A549 (cell line): ENCODE results near the gene ARHGAP22. TPM values are rescaled to one million over a fixed set of nuclear protein-coding genes. Genes with fewer than 3 reads are reported as not detected.

Source experiments
- ATAC-seq, 2 experiments: fragments of 200-7000 bp in 1 of 2; fragments of >200 bp in 1 of 2; cut with Nextera tagmentation in 1 of 2; cut with Tn5 transposase in 1 of 2; 3 replicates each; pipeline versions ENCODE4 v1.8.0 to v1.9.1; 2018 to 2020; ENCODE audit warnings: mild to moderate bottlenecking in 1 of 2, moderate library complexity in 1 of 2
- CTCF ChIA-PET: fragments of 300-600 bp; sonication (Branson Sonifier 250); formaldehyde crosslinking; extraction: SDS; loops from one replicate; lab custom pipeline; 2021; ENCODE audit warnings: antibody characterized with exemption, inconsistent platforms; lab: Yijun Ruan, JAX
- POLR2A ChIA-PET: fragments of 350-600 bp; formaldehyde crosslinking; extraction: SDS; loops from one replicate; lab custom pipeline; 2021; ENCODE audit warnings: antibody characterized with exemption, inconsistent platforms; lab: Yijun Ruan, JAX
- DNase-seq, 2 experiments: peaks; one replicate each; pipeline versions ENCODE4 v3.0.0 to v3.0.0-alpha.2; 2011 to 2016; ENCODE audit warnings: low read depth in 1 of 2, low spot score in 1 of 2
- FAIRE-seq: peaks from 2 replicates; lab custom pipeline; 2011; peaks lifted over from hg19 to GRCh38; lab: Jason Lieb, UNC
- H3K27ac ChIP-seq, 2 experiments: fragments of >200 bp; sonication (Bioruptor Twin); formaldehyde crosslinking; 3 replicates each; pipeline ENCODE4 v1.5.1; 2016 to 2017
- H3K4me1 ChIP-seq: fragments of >200 bp; sonication (Bioruptor Twin); formaldehyde crosslinking; 3 replicates; pipeline ENCODE4 v1.6.1; 2016
- H3K4me2 ChIP-seq: fragments of >200 bp; sonication (Bioruptor Twin); formaldehyde crosslinking; 3 replicates; pipeline ENCODE4 v1.6.1; 2016
- H3K4me3 ChIP-seq: fragments of >200 bp; sonication (Bioruptor Twin); formaldehyde crosslinking; 3 replicates; pipeline ENCODE4 v1.5.1; 2016
- H3K9me3 ChIP-seq: fragments of >200 bp; sonication (Bioruptor Twin); formaldehyde crosslinking; 3 replicates; pipeline ENCODE4 v1.6.1; 2016
- BHLHE40 ChIP-seq: IDR thresholded peaks from 2 replicates; pipeline ENCODE4 v1.6.1; 2012; ENCODE audit warnings: low read depth, low read length, inconsistent platforms
- CBX8 ChIP-seq: fragments of 200-600 bp; sonication (generic); IDR thresholded peaks from 2 replicates; pipeline ENCODE4 v1.6.1; 2016
- CEBPB ChIP-seq, 2 experiments: fragments of >200 bp in 1 of 2; sonication (Bioruptor Twin) in 1 of 2; formaldehyde crosslinking in 1 of 2; IDR thresholded peaks; 2 replicates each; pipeline ENCODE4 v1.6.1; 2012 to 2016
- CHD2 ChIP-seq: fragments of 150-350 bp; IDR thresholded peaks from 2 replicates; pipeline ENCODE4 v1.6.1; 2014; ENCODE audit warnings: low read length; ENCODE audit not compliant: partially characterized antibody
- CHD4 ChIP-seq: fragments of 200-600 bp; sonication (generic); IDR thresholded peaks from 2 replicates; pipeline ENCODE4 v1.6.1; 2016; ENCODE audit warnings: antibody characterized with exemption, mild to moderate bottlenecking, borderline replicate concordance
- EHMT2 ChIP-seq: fragments of 200-600 bp; sonication (generic); IDR thresholded peaks from 2 replicates; pipeline ENCODE4 v1.6.1; 2016; ENCODE audit warnings: antibody characterized with exemption, low read depth, mild to moderate bottlenecking, moderate library complexity
- EP300 ChIP-seq, 2 experiments: fragments of >200 bp; sonication (Bioruptor Twin); formaldehyde crosslinking; IDR thresholded peaks; 2 replicates in 1 of 2; 3 replicates in 1 of 2; pipeline ENCODE4 v1.6.1; 2016 to 2017
- FOSB ChIP-seq: fragments of 250-450 bp; sonication (Bioruptor Pico); IDR thresholded peaks from 2 replicates; pipeline ENCODE4 v1.5.0; 2020; ENCODE audit warnings: mild to moderate bottlenecking, moderate library complexity
- FOSL2 ChIP-seq, 2 experiments: fragments of 450-650 bp in 1 of 2; fragments of >200 bp in 1 of 2; sonication (Bioruptor Twin) in 1 of 2; formaldehyde crosslinking; IDR thresholded peaks; 2 replicates each; pipeline versions ENCODE4 v1.5.0 to v1.6.1; 2016 to 2020; ENCODE audit warnings: mild to moderate bottlenecking in 1 of 2, moderate library complexity in 1 of 2
- FOXS1 ChIP-seq: fragments of 250-450 bp; sonication (Bioruptor Pico); IDR thresholded peaks from 2 replicates; pipeline ENCODE4 v1.5.0; 2020; ENCODE audit warnings: mild to moderate bottlenecking, moderate library complexity
- GATA3 ChIP-seq: IDR thresholded peaks from 2 replicates; pipeline ENCODE4 v1.6.1; 2012; ENCODE audit warnings: borderline replicate concordance
- HOXA7 ChIP-seq: fragments of 250-450 bp; sonication (Bioruptor Pico); IDR thresholded peaks from 2 replicates; pipeline ENCODE4 v1.5.0; 2020; ENCODE audit warnings: mild to moderate bottlenecking, moderate library complexity
- HOXB5 ChIP-seq: fragments of 250-450 bp; sonication (Bioruptor Pico); IDR thresholded peaks from 2 replicates; pipeline ENCODE4 v1.5.0; 2020; ENCODE audit warnings: mild to moderate bottlenecking, moderate library complexity
- JUN ChIP-seq, 2 experiments: fragments of >200 bp; sonication (Bioruptor Twin); formaldehyde crosslinking; IDR thresholded peaks; 2 replicates in 1 of 2; 3 replicates in 1 of 2; pipeline ENCODE4 v1.6.1; 2016 to 2017
- KDM1A ChIP-seq: fragments of 200-600 bp; sonication (generic); IDR thresholded peaks from 2 replicates; pipeline ENCODE4 v1.6.1; 2016; ENCODE audit warnings: low read depth, mild to moderate bottlenecking
- KDM5A ChIP-seq: fragments of 200-600 bp; sonication (generic); IDR thresholded peaks from 2 replicates; pipeline ENCODE4 v1.6.1; 2016; ENCODE audit warnings: antibody characterized with exemption, mild to moderate bottlenecking
- PHF8 ChIP-seq: fragments of 200-600 bp; sonication (generic); IDR thresholded peaks from 2 replicates; pipeline ENCODE4 v1.6.1; 2016; ENCODE audit warnings: low read depth, mild to moderate bottlenecking, antibody characterized with exemption, moderate library complexity, borderline replicate concordance
- POLR2AphosphoS2 ChIP-seq: conservative IDR thresholded peaks from 2 replicates; pipeline ENCODE4 v1.6.1; 2012; ENCODE audit warnings: low read length, improper control_type of control experiment, inconsistent platforms
- RAD21 ChIP-seq, 2 experiments: fragments of >200 bp in 1 of 2; sonication (Bioruptor Twin) in 1 of 2; formaldehyde crosslinking in 1 of 2; IDR thresholded peaks in 1 of 2; conservative IDR thresholded peaks in 1 of 2; 2 replicates in 1 of 2; 3 replicates in 1 of 2; pipeline ENCODE4 v1.6.1; 2012 to 2018; ENCODE audit warnings: inconsistent platforms in 1 of 2
- RARB ChIP-seq: fragments of 250-450 bp; sonication (Bioruptor Pico); IDR thresholded peaks from 2 replicates; pipeline ENCODE4 v1.8.0; 2021; ENCODE audit warnings: mild to moderate bottlenecking, moderate library complexity
- RCOR1 ChIP-seq: fragments of 150-350 bp; IDR thresholded peaks from 2 replicates; pipeline ENCODE4 v1.6.1; 2014; ENCODE audit warnings: antibody characterized with exemption, low read length, low read depth
- RFX5 ChIP-seq: fragments of 450-650 bp; IDR thresholded peaks from 2 replicates; pipeline ENCODE4 v1.7.1; 2014; ENCODE audit warnings: antibody characterized with exemption, mild to moderate bottlenecking, moderate library complexity
- SMC3 ChIP-seq: fragments of >200 bp; sonication (Bioruptor Twin); formaldehyde crosslinking; IDR thresholded peaks from 3 replicates; pipeline ENCODE4 v1.6.1; 2018; ENCODE audit warnings: inconsistent platforms
- TFCP2L1 ChIP-seq: fragments of 250-450 bp; sonication (Bioruptor Pico); IDR thresholded peaks from 2 replicates; pipeline ENCODE4 v1.5.0; 2021; ENCODE audit warnings: mild to moderate bottlenecking
- ZC3H11A ChIP-seq: fragments of 450-650 bp; IDR thresholded peaks from 2 replicates; pipeline ENCODE4 v1.6.1; 2014; ENCODE audit warnings: antibody characterized with exemption, mild to moderate bottlenecking
- WGBS: methylation state at CpG from one replicate; pipeline ENCODE4 v1.1.6; 2017; ENCODE audit errors: missing lambda C conversion rate; 5-methylcytosine and 5-hydroxymethylcytosine counted together
- polyA plus RNA-seq, 4 experiments: library from polyadenylated mRNA; depleted of rRNA in 3 of 4; stranded (reverse); fragments of >200 nt; fragmentation: RNase III in 1 of 4; extraction: RNeasy Plus Mini Kit Qiagen cat#74134 plus additional on column Dnase treatment in 1 of 4; gene quantifications; 2 replicates in 3 of 4; 3 replicates in 1 of 4; pipeline ENCODE4 v1.2.3, GENCODE V29; 2011 to 2017
- TF ChIP-seq, protein P1 (sequence below): IDR thresholded peaks from 2 replicates; pipeline ENCODE4 v1.6.1; 2012
- TF ChIP-seq, protein P2 (sequence below): IDR thresholded peaks from 2 replicates; pipeline ENCODE4 v1.6.1; 2012; ENCODE audit warnings: low read depth, borderline replicate concordance
- TF ChIP-seq, protein P3 (sequence below): IDR thresholded peaks from 2 replicates; pipeline ENCODE4 v1.6.1; 2012
- TF ChIP-seq, protein P4 (sequence below): fragments of >200 bp; sonication (Bioruptor Twin); formaldehyde crosslinking; IDR thresholded peaks from 2 replicates; pipeline ENCODE4 v1.6.1; 2016
- TF ChIP-seq, protein P5 (sequence below): fragments of 200-600 bp; sonication (generic); IDR thresholded peaks from 2 replicates; pipeline ENCODE4 v1.6.1; 2016; ENCODE audit warnings: antibody characterized with exemption, mild to moderate bottlenecking, moderate library complexity

Gene ARHGAP22
- polyA plus RNA-seq, 2 of the 4 experiments (the other 2 are of a cell fraction), result 1.9 to 3.2 TPM

- no peak overlapping the region for H3K27ac ChIP-seq
- no peak for DNase-seq
- no peak for FAIRE-seq
- TF ChIP-seq, protein P1, sequence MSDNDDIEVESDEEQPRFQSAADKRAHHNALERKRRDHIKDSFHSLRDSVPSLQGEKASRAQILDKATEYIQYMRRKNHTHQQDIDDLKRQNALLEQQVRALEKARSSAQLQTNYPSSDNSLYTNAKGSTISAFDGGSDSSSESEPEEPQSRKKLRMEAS, result no peak
- TF ChIP-seq RFX5 (no peak), CEBPB (IDR thresholded peaks at IDR 0.05) (no peak), PHF8 (no peak), EHMT2 (no peak), HOXB5 (CRISPR knock-in tag) (no peak), FOSL2 (IDR thresholded peaks at IDR 0.05) (no peak), FOSL2 (CRISPR knock-in tag; IDR thresholded peaks at IDR 0.05) (no peak), POLR2AphosphoS2 (no peak), ZC3H11A (no peak), BHLHE40 (no peak), EP300 (IDR thresholded peaks at IDR 0.05) (no peak), JUN (IDR thresholded peaks at IDR 0.05) (no peak), FOXS1 (CRISPR knock-in tag) (no peak), GATA3 (no peak), SMC3 (no peak)
- TF ChIP-seq, protein P2, sequence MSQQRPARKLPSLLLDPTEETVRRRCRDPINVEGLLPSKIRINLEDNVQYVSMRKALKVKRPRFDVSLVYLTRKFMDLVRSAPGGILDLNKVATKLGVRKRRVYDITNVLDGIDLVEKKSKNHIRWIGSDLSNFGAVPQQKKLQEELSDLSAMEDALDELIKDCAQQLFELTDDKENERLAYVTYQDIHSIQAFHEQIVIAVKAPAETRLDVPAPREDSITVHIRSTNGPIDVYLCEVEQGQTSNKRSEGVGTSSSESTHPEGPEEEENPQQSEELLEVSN, result no peak
- TF ChIP-seq, protein P3, sequence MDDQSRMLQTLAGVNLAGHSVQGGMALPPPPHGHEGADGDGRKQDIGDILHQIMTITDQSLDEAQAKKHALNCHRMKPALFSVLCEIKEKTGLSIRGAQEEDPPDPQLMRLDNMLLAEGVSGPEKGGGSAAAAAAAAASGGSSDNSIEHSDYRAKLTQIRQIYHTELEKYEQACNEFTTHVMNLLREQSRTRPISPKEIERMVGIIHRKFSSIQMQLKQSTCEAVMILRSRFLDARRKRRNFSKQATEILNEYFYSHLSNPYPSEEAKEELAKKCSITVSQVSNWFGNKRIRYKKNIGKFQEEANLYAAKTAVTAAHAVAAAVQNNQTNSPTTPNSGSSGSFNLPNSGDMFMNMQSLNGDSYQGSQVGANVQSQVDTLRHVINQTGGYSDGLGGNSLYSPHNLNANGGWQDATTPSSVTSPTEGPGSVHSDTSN, result no peak
- TF ChIP-seq, protein P4, sequence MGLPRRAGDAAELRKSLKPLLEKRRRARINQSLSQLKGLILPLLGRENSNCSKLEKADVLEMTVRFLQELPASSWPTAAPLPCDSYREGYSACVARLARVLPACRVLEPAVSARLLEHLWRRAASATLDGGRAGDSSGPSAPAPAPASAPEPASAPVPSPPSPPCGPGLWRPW, result no peak
- TF ChIP-seq, all 56 proteins: peak for 0
- H3K4me2 ChIP-seq, result no peak overlapping the region
- H3K4me1 ChIP-seq, result 0 out of 3 replicates have a peak, but pooled peaks cover 3% of the 10 kb centered on the region
- H3K4me3 ChIP-seq, result no peak overlapping the region
- no peak for ATAC-seq
- CTCF ChIA-PET, result interaction anchor here (0.8 to 1.9 kb wide), 7 partner anchors 9 to 134 kb away, joined by 3 to 6 read pairs (median 3); no protein-coding TSS in a partner anchor
- H3K9me3 ChIP-seq, result no peaks in the 10 kb centered on the region
- POLR2A ChIA-PET, result no interaction called here
- 86% methylated on average over 6 of the region's 7 CpGs for WGBS
Measured at GRCh38 chr10:48522011-48522765, 82.7 kb downstream of the ARHGAP22 start.

DNA sequence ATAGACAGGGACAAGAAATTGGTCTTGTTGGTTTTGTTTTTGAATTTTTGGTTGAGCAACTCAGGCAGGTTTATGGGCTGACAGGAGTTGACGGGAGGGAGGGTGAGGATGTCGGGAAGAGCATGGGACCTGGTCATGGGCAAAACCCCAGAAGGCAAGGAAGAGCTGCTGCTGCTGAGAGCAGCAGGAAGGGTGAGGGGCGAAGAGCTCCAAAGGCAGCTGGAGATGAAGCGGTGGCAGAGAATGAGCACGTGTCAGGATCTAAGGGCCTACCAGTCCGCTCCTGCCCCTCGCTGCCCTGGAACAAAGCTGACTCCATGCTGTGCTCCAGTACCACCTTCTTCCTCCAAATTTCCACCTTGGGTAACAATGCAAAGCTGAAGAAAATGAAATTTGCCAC lies 84.3 kb downstream of the ARHGAP22 start:
- H3K9me3 ChIP-seq, result peaks cover 2% of the 10 kb centered on the region; the same call in 2 of the 3 replicates
- H3K27ac ChIP-seq, result no peak overlapping the region
- POLR2A ChIA-PET, result no interaction called here
- CTCF ChIA-PET, result interaction anchor here (0.9 to 1.0 kb wide), 2 partner anchors 136 to 137 kb away, joined by 3 to 5 read pairs; no protein-coding TSS in a partner anchor
- WGBS, result 76% methylated on average over 7 of the region's 7 CpGs
- ATAC-seq (no peak), DNase-seq (no peak), FAIRE-seq (no peak)
- H3K4me3 ChIP-seq, result no peak overlapping the region
- no peak overlapping the region for H3K4me2 ChIP-seq
- 0 out of 3 replicates have a peak, but pooled peaks cover 3% of the 10 kb centered on the region for H3K4me1 ChIP-seq
- no peak for TF ChIP-seq HOXA7 (CRISPR knock-in tag)
- TF ChIP-seq, protein P4, result no peak
- no peak for TF ChIP-seq CHD4
- TF ChIP-seq PHF8, result no peak
- no peak for TF ChIP-seq POLR2AphosphoS2
- no peak for TF ChIP-seq SMC3
- TF ChIP-seq, protein P2, result no peak
- no peak for TF ChIP-seq RARB
- TF ChIP-seq RAD21 (conservative IDR thresholded peaks at IDR 0.05 in 1 of 2, IDR thresholded peaks at IDR 0.05 in 1 of 2), result no peak
- TF ChIP-seq, protein P5, sequence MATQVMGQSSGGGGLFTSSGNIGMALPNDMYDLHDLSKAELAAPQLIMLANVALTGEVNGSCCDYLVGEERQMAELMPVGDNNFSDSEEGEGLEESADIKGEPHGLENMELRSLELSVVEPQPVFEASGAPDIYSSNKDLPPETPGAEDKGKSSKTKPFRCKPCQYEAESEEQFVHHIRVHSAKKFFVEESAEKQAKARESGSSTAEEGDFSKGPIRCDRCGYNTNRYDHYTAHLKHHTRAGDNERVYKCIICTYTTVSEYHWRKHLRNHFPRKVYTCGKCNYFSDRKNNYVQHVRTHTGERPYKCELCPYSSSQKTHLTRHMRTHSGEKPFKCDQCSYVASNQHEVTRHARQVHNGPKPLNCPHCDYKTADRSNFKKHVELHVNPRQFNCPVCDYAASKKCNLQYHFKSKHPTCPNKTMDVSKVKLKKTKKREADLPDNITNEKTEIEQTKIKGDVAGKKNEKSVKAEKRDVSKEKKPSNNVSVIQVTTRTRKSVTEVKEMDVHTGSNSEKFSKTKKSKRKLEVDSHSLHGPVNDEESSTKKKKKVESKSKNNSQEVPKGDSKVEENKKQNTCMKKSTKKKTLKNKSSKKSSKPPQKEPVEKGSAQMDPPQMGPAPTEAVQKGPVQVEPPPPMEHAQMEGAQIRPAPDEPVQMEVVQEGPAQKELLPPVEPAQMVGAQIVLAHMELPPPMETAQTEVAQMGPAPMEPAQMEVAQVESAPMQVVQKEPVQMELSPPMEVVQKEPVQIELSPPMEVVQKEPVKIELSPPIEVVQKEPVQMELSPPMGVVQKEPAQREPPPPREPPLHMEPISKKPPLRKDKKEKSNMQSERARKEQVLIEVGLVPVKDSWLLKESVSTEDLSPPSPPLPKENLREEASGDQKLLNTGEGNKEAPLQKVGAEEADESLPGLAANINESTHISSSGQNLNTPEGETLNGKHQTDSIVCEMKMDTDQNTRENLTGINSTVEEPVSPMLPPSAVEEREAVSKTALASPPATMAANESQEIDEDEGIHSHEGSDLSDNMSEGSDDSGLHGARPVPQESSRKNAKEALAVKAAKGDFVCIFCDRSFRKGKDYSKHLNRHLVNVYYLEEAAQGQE, result no peak
- no peak for TF ChIP-seq FOSB (CRISPR knock-in tag)
- TF ChIP-seq KDM5A, result no peak
- TF ChIP-seq CHD2, result no peak
- no peak for TF ChIP-seq TFCP2L1 (CRISPR knock-in tag)
- no peak for TF ChIP-seq CBX8
- no peak for TF ChIP-seq KDM1A
- TF ChIP-seq RCOR1, result no peak
